ENCODE measurements around the gene ABT1.
A peak's percentile ranks its signal among the peaks of the same experiment; 100 is the strongest.
"Not testable (repeated sequence)": the region's sequence is repeated elsewhere in the genome, so short reads cannot be mapped to it uniquely, and the experiment has no call there.

ABT1 gene

GRCh38 chr6:26596579-26597388, at the start of gene ABT1:
TSS of gene ABT1 (plus strand) at chr6:26596953. CDS start at chr6:26596983, 30 bp downstream.
- Histone ChIP-seq H3K27ac (ENCODE audit: low read depth, low read length) (peak within 1 kb of the TSS; percentile 82), H3K36me3 (ENCODE audit: control insufficient read depth, insufficient read depth, low read length) (peaks cover 21% of the 10 kb centered on the region), H3K27me3 (ENCODE audit: control insufficient read depth, insufficient read depth, low read length) (no peaks in the 10 kb centered on the region), H3K9me3 (ENCODE audit: control insufficient read depth, insufficient read depth, low read length) (no peaks in the 10 kb centered on the region), H3K4me3 (ENCODE audit: low read depth, low read length) (peak within 1 kb of the TSS; percentile 93), H3K4me1 (ENCODE audit: control insufficient read depth, insufficient read depth, low read length) (peaks cover 4% of the 10 kb centered on the region; the same call in 1 of the 2 replicates), H3K9ac (ENCODE audit: low read depth, low read length) (peak within 1 kb of the TSS; percentile 74)

- H3K4me1 ChIP-seq (ENCODE audit: control insufficient read depth, insufficient read depth, low read length); H3K9me3 ChIP-seq (ENCODE audit: control insufficient read depth, insufficient read depth, low read length): not testable (repeated sequence)
Observed at GRCh38 chr6:26547363-26547762, 49.4 kb upstream of the ABT1 start.

GRCh38 chr6:26550250-26550993, 46.3 kb upstream of the ABT1 start:
- Histone ChIP-seq H3K36me3 (ENCODE audit: control insufficient read depth, insufficient read depth, low read length) (peaks cover 16% of the 10 kb centered on the region), H3K4me1 (ENCODE audit: control insufficient read depth, insufficient read depth, low read length) (no peaks in the 10 kb centered on the region), H3K9ac (ENCODE audit: low read depth, low read length) (peak overlapping the region; percentile 83), H3K27me3 (ENCODE audit: control insufficient read depth, insufficient read depth, low read length) (no peaks in the 10 kb centered on the region), H3K9me3 (ENCODE audit: control insufficient read depth, insufficient read depth, low read length) (no peaks in the 10 kb centered on the region), H3K27ac (ENCODE audit: low read depth, low read length) (peak overlapping the region; percentile 86), H3K4me3 (ENCODE audit: low read depth, low read length) (peak overlapping the region; percentile 74)

More at GRCh38 chr6:26547363-26547762, 49.4 kb upstream of the ABT1 start:
- not testable (repeated sequence) for H3K27me3 ChIP-seq (ENCODE audit: control insufficient read depth, insufficient read depth, low read length); H3K27ac ChIP-seq (ENCODE audit: low read depth, low read length); H3K9ac ChIP-seq (ENCODE audit: low read depth, low read length); H3K4me3 ChIP-seq (ENCODE audit: low read depth, low read length)
- peaks cover 38% of the 10 kb centered on the region for H3K36me3 ChIP-seq (ENCODE audit: control insufficient read depth, insufficient read depth, low read length)

GRCh38 chr6:26552205-26552604, 44.5 kb upstream of the ABT1 start:
- H3K36me3 ChIP-seq (ENCODE audit: control insufficient read depth, insufficient read depth, low read length) = no peaks in the 10 kb centered on the region
- peak overlapping the region; percentile 95; the same call in 1 of the 2 replicates for H3K4me3 ChIP-seq (ENCODE audit: low read depth, low read length)
- no peaks in the 10 kb centered on the region for H3K9me3 ChIP-seq (ENCODE audit: control insufficient read depth, insufficient read depth, low read length)
- H3K9ac ChIP-seq (ENCODE audit: low read depth, low read length) = no peak overlapping the region
- H3K27ac ChIP-seq (ENCODE audit: low read depth, low read length) = no peak overlapping the region
- H3K27me3 ChIP-seq (ENCODE audit: control insufficient read depth, insufficient read depth, low read length) = no peaks in the 10 kb centered on the region
- 0 out of 2 replicates have a peak, but pooled peaks cover 3% of the 10 kb centered on the region for H3K4me1 ChIP-seq (ENCODE audit: control insufficient read depth, insufficient read depth, low read length)

GRCh38 chr6:26552640-26553188, 44.0 kb upstream of the ABT1 start:
- peak overlapping the region; percentile 95 for H3K4me3 ChIP-seq (ENCODE audit: low read depth, low read length)
- H3K9me3 ChIP-seq (ENCODE audit: control insufficient read depth, insufficient read depth, low read length) = no peaks in the 10 kb centered on the region
- H3K9ac ChIP-seq (ENCODE audit: low read depth, low read length) = no peak overlapping the region
- no peaks in the 10 kb centered on the region for H3K27me3 ChIP-seq (ENCODE audit: control insufficient read depth, insufficient read depth, low read length)
- H3K36me3 ChIP-seq (ENCODE audit: control insufficient read depth, insufficient read depth, low read length) = no peaks in the 10 kb centered on the region
- H3K27ac ChIP-seq (ENCODE audit: low read depth, low read length) = no peak overlapping the region
- 0 out of 2 replicates have a peak, but pooled peaks cover 3% of the 10 kb centered on the region for H3K4me1 ChIP-seq (ENCODE audit: control insufficient read depth, insufficient read depth, low read length)

- peak overlapping the region; percentile 95 for H3K4me3 ChIP-seq (ENCODE audit: low read depth, low read length)
- H3K36me3 ChIP-seq (ENCODE audit: control insufficient read depth, insufficient read depth, low read length) = no peaks in the 10 kb centered on the region
- H3K4me1 ChIP-seq (ENCODE audit: control insufficient read depth, insufficient read depth, low read length) = 0 out of 2 replicates have a peak, but pooled peaks cover 3% of the 10 kb centered on the region
- no peaks in the 10 kb centered on the region for H3K9me3 ChIP-seq (ENCODE audit: control insufficient read depth, insufficient read depth, low read length)
- no peak overlapping the region for H3K9ac ChIP-seq (ENCODE audit: low read depth, low read length)
- peak overlapping the region; percentile 65 for H3K27ac ChIP-seq (ENCODE audit: low read depth, low read length)
- H3K27me3 ChIP-seq (ENCODE audit: control insufficient read depth, insufficient read depth, low read length) = no peaks in the 10 kb centered on the region
Observed at GRCh38 chr6:26553264-26553634, 43.5 kb upstream of the ABT1 start.

GRCh38 chr6:26553635-26554446, 42.9 kb upstream of the ABT1 start:
- H3K27me3 ChIP-seq (ENCODE audit: control insufficient read depth, insufficient read depth, low read length) = no peaks in the 10 kb centered on the region
- H3K36me3 ChIP-seq (ENCODE audit: control insufficient read depth, insufficient read depth, low read length) = no peaks in the 10 kb centered on the region
- peak overlapping the region; percentile 37; the same call in 1 of the 2 replicates for H3K9ac ChIP-seq (ENCODE audit: low read depth, low read length)
- peak overlapping the region; percentile 95 for H3K4me3 ChIP-seq (ENCODE audit: low read depth, low read length)
- 0 out of 2 replicates have a peak, but pooled peaks cover 3% of the 10 kb centered on the region for H3K4me1 ChIP-seq (ENCODE audit: control insufficient read depth, insufficient read depth, low read length)
- H3K27ac ChIP-seq (ENCODE audit: low read depth, low read length) = peak overlapping the region; percentile 65
- no peaks in the 10 kb centered on the region for H3K9me3 ChIP-seq (ENCODE audit: control insufficient read depth, insufficient read depth, low read length)

GRCh38 chr6:26554447-26554696, 42.4 kb upstream of the ABT1 start:
- H3K27me3 ChIP-seq (ENCODE audit: control insufficient read depth, insufficient read depth, low read length) = no peaks in the 10 kb centered on the region
- no peak overlapping the region for H3K27ac ChIP-seq (ENCODE audit: low read depth, low read length)
- peak overlapping the region; percentile 95 for H3K4me3 ChIP-seq (ENCODE audit: low read depth, low read length)
- 0 out of 2 replicates have a peak, but pooled peaks cover 3% of the 10 kb centered on the region for H3K4me1 ChIP-seq (ENCODE audit: control insufficient read depth, insufficient read depth, low read length)
- H3K36me3 ChIP-seq (ENCODE audit: control insufficient read depth, insufficient read depth, low read length) = no peaks in the 10 kb centered on the region
- H3K9ac ChIP-seq (ENCODE audit: low read depth, low read length) = no peak overlapping the region
- no peaks in the 10 kb centered on the region for H3K9me3 ChIP-seq (ENCODE audit: control insufficient read depth, insufficient read depth, low read length)

- Histone ChIP-seq H3K27ac (ENCODE audit: low read depth, low read length) (peak overlapping the region; percentile 50), H3K36me3 (ENCODE audit: control insufficient read depth, insufficient read depth, low read length) (no peaks in the 10 kb centered on the region), H3K27me3 (ENCODE audit: control insufficient read depth, insufficient read depth, low read length) (no peaks in the 10 kb centered on the region), H3K4me3 (ENCODE audit: low read depth, low read length) (peak overlapping the region; percentile 95), H3K9ac (ENCODE audit: low read depth, low read length) (no peak overlapping the region), H3K4me1 (ENCODE audit: control insufficient read depth, insufficient read depth, low read length) (0 out of 2 replicates have a peak, but pooled peaks cover 3% of the 10 kb centered on the region), H3K9me3 (ENCODE audit: control insufficient read depth, insufficient read depth, low read length) (no peaks in the 10 kb centered on the region)
Observed at GRCh38 chr6:26554697-26555504, 41.9 kb upstream of the ABT1 start.
